Left ventricle myocardium superior (tissue), 1 donor: ENCODE results near the gene EIF4A3. TPM values are rescaled to one million over a fixed set of nuclear protein-coding genes. Genes with fewer than 3 reads are reported as not detected.

Source experiments
- ATAC-seq: fragments of 200-7000 bp; cut with Tn5 transposase; one replicate; pipeline ENCODE4 v1.9.1; 2020; ENCODE audit warnings: mild to moderate bottlenecking, moderate library complexity
- DNase-seq: peaks from one replicate; pipeline ENCODE4 v3.0.0-alpha.2; 2020
- intact Hi-C: fragments of 100-400 bp; cut with micrococcal nuclease; formaldehyde crosslinking; loops from one replicate; pipeline ENCODE4 v1.11.0; 2022
- long read RNA-seq: library from polyadenylated mRNA; unstranded; transcript quantifications from one replicate; pipeline ENCODE4 v2.0.0, GENCODE V29; 2021
- total RNA-seq: library from RNA; stranded (reverse); fragmentation: NEBNext Ultra II Directional; extraction: Animal tissue kit (Norgen Biotek cat#: 25700); gene quantifications from one replicate; pipeline ENCODE4 v1.2.1, GENCODE V29; 2021
- donor health status: DM: no; HTN: yes; CAD: no; lungs with severe emphysema.

The EIF4A3 gene
- 31.6 TPM for total RNA-seq
- long read RNA-seq, transcript EIF4A3-201 (12 exons, 1,734 nt), result major isoform, 57 of 58 reads
- long read RNA-seq, partial matches to known transcripts, result 0 of 58 reads
- long read RNA-seq, other reads (novel, unspliced or antisense), result 1 of 58 reads

- ATAC-seq (peak; percentile 98), DNase-seq (peak; percentile 99)
- intact Hi-C loops, result no loop called here
Observed at GRCh38 chr17:80147035-80147822, at the start of gene EIF4A3. TSS of gene EIF4A3 (minus strand) at chr17:80147128. CDS start at chr17:80146961, 167 bp downstream.

DNA sequence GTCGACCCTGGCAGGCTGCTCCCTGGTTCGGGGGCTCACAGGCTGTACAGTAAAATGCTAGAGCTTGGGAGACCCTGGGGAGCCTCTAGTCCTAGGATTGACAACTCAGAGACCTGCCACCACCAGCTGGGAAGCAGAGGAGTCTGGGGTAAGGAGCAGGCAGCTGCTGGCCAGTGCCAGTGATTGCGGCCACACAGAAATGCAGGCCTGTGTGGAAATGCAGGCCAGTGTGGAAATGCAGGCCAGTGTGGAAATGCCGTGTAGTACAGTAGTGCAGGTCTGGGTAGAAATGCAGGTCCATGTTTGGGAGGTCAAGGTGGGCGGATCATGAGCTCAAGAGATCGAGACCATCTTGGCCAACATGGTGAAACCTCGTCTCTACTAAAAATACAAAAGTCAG lies 49.7 kb upstream of the EIF4A3 start:
- intact Hi-C loops, result no loop called here
- no peak for ATAC-seq
- no peak for DNase-seq

GRCh38 chr17:80195671-80196529 lies 49.0 kb upstream of the EIF4A3 start:
- DNase-seq (no peak), ATAC-seq (no peak)
- intact Hi-C loops, result no loop called here

- intact Hi-C loops, result no loop called here
- ATAC-seq (no peak), DNase-seq (no peak)
Observed at GRCh38 chr17:80195141-80195540, 48.2 kb upstream of the EIF4A3 start.

DNA sequence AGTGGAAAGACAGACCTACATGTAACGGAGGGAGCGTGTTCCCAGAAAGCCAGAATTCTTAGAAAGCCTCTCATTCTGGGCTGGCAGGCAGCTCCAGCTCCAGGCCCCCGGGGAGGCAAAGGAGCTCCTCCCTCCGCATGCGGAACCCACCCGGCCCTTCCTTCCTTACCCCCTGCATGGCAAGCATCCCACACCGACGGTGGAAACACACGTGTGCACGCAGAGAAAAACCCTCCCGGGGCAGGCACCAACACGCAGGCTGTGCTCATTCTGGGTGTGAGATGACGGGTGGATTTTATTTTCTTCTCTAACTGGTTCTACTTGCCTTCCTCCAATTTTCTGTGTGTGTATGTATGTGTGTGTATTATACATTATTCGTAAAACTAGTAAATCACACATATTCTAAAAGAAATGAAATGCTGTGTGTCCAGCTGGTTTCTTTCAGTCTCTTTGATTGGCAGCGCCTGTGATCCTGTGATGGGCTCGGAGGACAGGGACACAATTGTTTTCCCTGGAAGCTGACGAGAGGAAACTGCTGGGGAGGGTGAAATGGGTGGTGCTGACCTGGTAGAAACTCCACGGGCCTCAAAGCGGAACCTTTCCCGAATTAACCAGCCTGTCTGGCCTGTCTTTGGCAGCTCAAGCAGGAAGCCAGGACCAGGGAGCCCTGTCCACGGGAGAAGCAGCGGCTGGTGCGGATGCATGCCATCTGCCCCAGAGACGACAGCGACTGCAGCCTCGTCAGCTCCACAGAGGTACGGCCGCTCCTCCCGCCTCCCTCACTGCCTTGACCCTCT lies 45.1 kb upstream of the EIF4A3 start:
- ATAC-seq, result peak; percentile 24
- no peak for DNase-seq
- intact Hi-C loops, result no loop called here

- intact Hi-C loops, result no loop called here
- ATAC-seq (no peak), DNase-seq (no peak)
Observed at GRCh38 chr17:80191192-80191591, 44.3 kb upstream of the EIF4A3 start.

GRCh38 chr17:80190716-80191115 lies 43.8 kb upstream of the EIF4A3 start:
- DNase-seq (no peak), ATAC-seq (no peak)
- intact Hi-C loops, result no loop called here

DNA sequence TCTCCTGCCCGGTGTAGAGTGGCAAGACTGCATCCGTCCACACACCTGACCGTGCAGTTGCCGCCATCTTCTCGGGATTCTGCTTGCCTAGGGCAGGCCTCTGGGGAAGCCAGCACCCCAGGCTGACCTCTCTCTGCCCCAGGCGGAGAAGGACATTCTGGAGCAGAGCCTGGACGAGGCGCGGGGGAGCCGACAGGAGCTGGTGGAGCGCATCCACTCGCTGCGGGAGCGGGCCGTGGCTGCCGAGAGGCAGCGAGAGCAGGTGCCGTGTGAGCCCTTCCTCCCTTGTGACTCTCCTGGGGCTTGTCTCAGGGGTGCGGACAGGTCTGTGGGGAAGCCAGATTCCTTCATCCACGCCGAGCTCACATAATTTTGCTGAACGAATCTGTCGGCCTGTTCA lies 42.7 kb upstream of the EIF4A3 start:
- no peak for ATAC-seq
- DNase-seq, result no peak
- intact Hi-C loops, result no loop called here

DNA sequence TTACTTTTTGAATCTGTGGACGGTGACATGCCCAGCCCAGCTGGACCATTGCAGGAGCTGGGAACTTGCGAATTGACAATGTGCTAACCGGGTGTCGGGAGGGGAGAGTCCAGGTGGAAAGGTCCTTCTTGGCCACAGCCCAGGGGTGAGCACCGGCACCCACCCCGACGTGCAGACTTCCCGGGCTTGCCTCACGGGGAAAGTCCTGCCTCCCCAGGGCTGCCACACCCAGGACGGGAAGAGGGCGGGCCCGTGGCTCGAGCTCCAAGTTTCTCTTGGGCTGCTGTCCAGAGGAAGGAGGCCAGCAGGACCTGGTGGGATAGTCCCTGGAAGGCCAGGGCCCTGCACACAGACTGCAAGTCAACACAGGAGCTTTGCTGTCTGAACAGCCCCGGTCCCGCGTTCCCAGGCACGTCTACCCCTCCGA lies 40.6 kb upstream of the EIF4A3 start:
- intact Hi-C loops, result no loop called here
- DNase-seq, result peak; percentile 73
- peak; percentile 89 for ATAC-seq

DNA sequence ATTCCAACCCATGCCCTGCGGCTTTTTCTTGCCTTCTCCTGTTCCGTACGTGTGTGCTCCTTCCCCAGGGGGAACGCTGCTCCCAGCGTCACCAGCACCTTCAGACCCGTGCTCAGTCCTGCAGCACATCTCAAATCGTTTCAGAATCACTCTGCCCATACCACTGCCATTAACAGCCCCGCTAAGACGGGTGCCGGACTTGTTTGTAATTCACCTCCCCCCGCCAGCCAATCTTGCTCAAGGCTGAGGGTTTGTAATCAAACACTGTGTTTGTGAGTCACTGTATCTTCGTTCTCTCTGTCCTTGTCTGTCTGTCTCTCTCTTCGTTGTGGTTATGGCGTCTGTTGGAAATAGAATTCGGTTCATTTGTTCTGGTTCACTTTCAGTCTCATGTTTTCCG lies 40.2 kb upstream of the EIF4A3 start:
- DNase-seq, result no peak
- ATAC-seq, result no peak
- intact Hi-C loops, result no loop called here

- DNase-seq, result no peak
- ATAC-seq, result no peak
- intact Hi-C loops, result no loop called here
Observed at GRCh38 chr17:80185968-80186367, 39.0 kb upstream of the EIF4A3 start.

DNA sequence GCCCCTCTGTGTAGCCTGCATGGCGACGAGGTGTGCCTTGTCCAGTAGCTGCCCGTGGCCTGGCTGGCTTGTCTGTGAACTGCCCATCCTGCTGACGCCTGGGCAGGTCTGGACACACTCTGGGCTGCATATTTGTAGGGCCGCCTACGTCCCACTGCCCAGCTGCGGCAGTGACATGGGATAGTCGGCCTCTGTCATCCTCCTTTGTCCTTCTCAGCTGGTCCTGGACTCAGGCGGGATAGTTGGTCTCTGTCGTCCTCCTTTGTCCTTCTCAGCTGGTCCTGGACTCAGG lies 37.4 kb upstream of the EIF4A3 start:
- intact Hi-C loops, result no loop called here
- DNase-seq (no peak), ATAC-seq (no peak)

GRCh38 chr17:80183581-80184422 lies 36.9 kb upstream of the EIF4A3 start:
- no peak for ATAC-seq
- no peak for DNase-seq
- intact Hi-C loops, result no loop called here

GRCh38 chr17:80182845-80183223 lies 35.9 kb upstream of the EIF4A3 start:
- ATAC-seq (no peak), DNase-seq (peak; percentile 13)
- intact Hi-C loops, result no loop called here

GRCh38 chr17:80182118-80182844 lies 35.4 kb upstream of the EIF4A3 start:
- peak; percentile 16 for DNase-seq
- intact Hi-C loops, result no loop called here
- no peak for ATAC-seq

DNA sequence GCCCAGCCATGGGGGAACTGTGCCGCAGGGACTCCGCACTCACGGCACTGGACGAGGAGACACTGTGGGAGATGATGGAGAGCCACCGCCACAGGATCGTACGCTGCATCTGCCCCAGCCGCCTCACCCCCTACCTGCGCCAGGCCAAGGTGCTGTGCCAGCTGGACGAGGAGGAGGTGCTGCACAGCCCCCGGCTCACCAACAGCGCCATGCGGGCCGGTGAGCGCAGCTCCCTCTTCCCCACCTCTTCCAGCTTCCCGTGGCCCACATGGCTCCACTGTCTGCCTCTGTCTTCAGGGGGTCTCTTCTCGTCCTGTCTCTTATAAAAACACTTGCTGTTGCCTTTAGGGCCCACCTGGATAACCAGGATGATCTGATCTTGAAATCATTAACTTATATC lies 34.5 kb upstream of the EIF4A3 start:
- DNase-seq (no peak), ATAC-seq (no peak)
- intact Hi-C loops, result no loop called here

- ATAC-seq, result no peak
- no peak for DNase-seq
- intact Hi-C loops, result no loop called here
Observed at GRCh38 chr17:80180192-80180591, 33.3 kb upstream of the EIF4A3 start.

DNA sequence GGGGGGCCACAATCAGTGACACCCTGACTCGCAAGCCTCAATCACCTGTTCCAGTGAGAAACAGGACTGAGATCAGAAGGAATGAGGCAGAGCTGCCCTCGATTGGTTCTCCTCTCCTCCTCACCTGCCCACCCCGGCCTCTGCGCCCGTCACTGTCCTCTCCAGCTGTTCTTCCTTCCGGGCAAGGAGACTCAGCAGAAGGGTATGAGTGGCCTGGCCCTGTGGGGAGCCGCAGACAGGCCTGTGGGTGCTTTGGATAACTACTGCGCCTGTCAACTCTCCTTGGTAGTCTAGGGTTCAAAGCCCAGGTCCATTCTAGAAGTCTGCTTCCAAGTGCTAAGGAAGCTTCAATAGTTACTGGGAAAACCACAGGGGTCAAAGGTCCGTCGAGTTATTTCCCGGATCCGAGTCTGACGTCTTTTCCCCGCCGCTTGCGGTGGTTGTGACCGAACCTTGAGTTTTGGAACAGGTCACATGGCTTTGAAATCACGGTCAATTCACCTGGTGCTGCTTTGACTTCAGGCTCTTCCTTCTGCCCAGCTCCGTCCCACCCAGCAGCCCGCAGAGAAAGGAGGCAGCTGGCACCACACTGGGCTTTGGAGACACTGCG lies 31.2 kb upstream of the EIF4A3 start:
- intact Hi-C loops, result no loop called here
- DNase-seq (no peak), ATAC-seq (no peak)
